Mesendoderm (in vitro differentiated cells): ENCODE data around the gene SCAMP5.

Experiments used
- DNase-seq: peaks from one replicate; pipeline ENCODE4 v3.0.0; 2013
- H2AK5ac ChIP-seq: 2 replicates; pipeline ENCODE4 v1.6.1; 2013; ENCODE audit warnings: low read length, inconsistent platforms
- H2BK120ac ChIP-seq: 2 replicates; pipeline ENCODE4 v1.6.1; 2013; ENCODE audit warnings: low read depth, mild to moderate bottlenecking, low read length, moderate library complexity, mixed read lengths
- H2BK15ac ChIP-seq: replicated peaks from 2 replicates; pipeline ENCODE4 v1.6.1; 2013; ENCODE audit warnings: low read depth, mild to moderate bottlenecking, moderate library complexity
- H2BK5ac ChIP-seq: 2 replicates; pipeline ENCODE4 v1.6.1; 2013; ENCODE audit warnings: low read length, inconsistent platforms
- H3K18ac ChIP-seq: 2 replicates; pipeline ENCODE4 v1.6.1; 2013; ENCODE audit warnings: mild to moderate bottlenecking, low read length, mixed read lengths
- H3K23ac ChIP-seq: one replicate; pipeline ENCODE4 v1.6.1; 2013; ENCODE audit warnings: low read length
- H3K27ac ChIP-seq: 2 replicates; pipeline ENCODE4 v1.5.1; 2013; ENCODE audit warnings: low read depth, mild to moderate bottlenecking, inconsistent platforms, low read length, moderate library complexity
- H3K27me3 ChIP-seq: 2 replicates; pipeline ENCODE4 v1.6.1; 2013; ENCODE audit warnings: low read length, control low read depth, mild to moderate bottlenecking, inconsistent platforms; ENCODE audit not compliant: insufficient read depth, poor library complexity
- H3K36me3 ChIP-seq: 2 replicates; pipeline ENCODE4 v1.6.1; 2013; ENCODE audit warnings: low read length, inconsistent platforms; ENCODE audit not compliant: control insufficient read depth, insufficient read depth
- H3K4ac ChIP-seq: one replicate; pipeline ENCODE4 v1.6.1; 2013; ENCODE audit warnings: low read depth, mild to moderate bottlenecking, low read length, moderate library complexity
- H3K4me1 ChIP-seq: 2 replicates; pipeline ENCODE4 v1.6.1; 2013; ENCODE audit warnings: low read depth, low read length, inconsistent platforms; ENCODE audit not compliant: control insufficient read depth
- H3K4me2 ChIP-seq: 2 replicates; pipeline ENCODE4 v1.6.1; 2013; ENCODE audit warnings: low read length
- H3K4me3 ChIP-seq: 2 replicates; pipeline ENCODE4 v1.5.1; 2013; ENCODE audit warnings: mild to moderate bottlenecking, low read length
- H3K56ac ChIP-seq: one replicate; pipeline ENCODE4 v1.6.1; 2013; ENCODE audit warnings: low read length
- H3K79me1 ChIP-seq: 2 replicates; pipeline ENCODE4 v1.6.1; 2013; ENCODE audit warnings: low read length, inconsistent platforms
- H3K79me2 ChIP-seq: 2 replicates; pipeline ENCODE4 v1.6.1; 2013; ENCODE audit warnings: mild to moderate bottlenecking, low read length; ENCODE audit not compliant: control insufficient read depth, insufficient read depth
- H3K9ac ChIP-seq: 2 replicates; pipeline ENCODE4 v1.6.1; 2013; ENCODE audit warnings: low read length, inconsistent platforms
- H4K5ac ChIP-seq: one replicate; pipeline ENCODE4 v1.6.1; 2013; ENCODE audit warnings: low read length
- H4K8ac ChIP-seq: one replicate; pipeline ENCODE4 v1.6.1; 2013; ENCODE audit warnings: low read depth, mild to moderate bottlenecking, control low read depth, low read length, moderate library complexity
- WGBS: extraction: QIAGEN DNeasy Blood & Tissue Kit; methylation state at CpG from one replicate; pipeline ENCODE4 v1.1.7; 2013; ENCODE audit warnings: low lambda C conversion rate, missing lambda C conversion rate; ENCODE audit not compliant: insufficient coverage; ENCODE audit errors: extremely low coverage; 5-methylcytosine and 5-hydroxymethylcytosine counted together

Gene SCAMP5

DNA sequence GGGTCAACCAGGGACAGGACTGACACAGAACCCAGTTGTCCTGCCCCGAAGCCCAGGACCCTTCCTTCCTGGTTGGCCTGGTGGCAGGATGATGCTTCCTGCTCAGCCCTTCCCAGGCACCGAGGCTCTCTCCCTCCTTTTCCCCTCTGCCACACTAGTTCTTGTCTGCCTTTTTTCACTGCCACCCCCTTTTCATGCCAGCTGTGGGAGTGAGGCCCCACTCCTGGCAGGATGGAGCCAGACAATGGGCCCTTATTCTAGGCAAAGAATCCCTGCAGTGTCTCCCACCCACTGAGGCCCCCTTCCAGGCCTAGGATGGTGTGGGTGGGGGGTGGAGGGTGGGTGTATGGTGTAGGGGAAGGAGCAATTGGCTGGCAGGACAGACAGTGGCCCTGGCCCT, 1.1 kb upstream of the SCAMP5 start:
- Histone ChIP-seq H2AK5ac (no peak overlapping the region), H3K27me3 (peaks cover 2% of the 10 kb centered on the region), H3K4me1 (peaks cover 1% of the 10 kb centered on the region), H3K23ac (no peak overlapping the region), H2BK15ac (no peak overlapping the region), H4K8ac (no peak overlapping the region), H3K18ac (no peak overlapping the region), H3K56ac (no peak overlapping the region), H3K79me1 (no peaks in the 10 kb centered on the region), H3K36me3 (no peaks in the 10 kb centered on the region), H4K5ac (no peak overlapping the region), H2BK5ac (no peak overlapping the region), H2BK120ac (no peak overlapping the region), H3K4me2 (no peak overlapping the region), H3K9ac (no peak overlapping the region), H3K4me3 (no peak overlapping the region), H3K27ac (no peak overlapping the region), H3K4ac (no peak overlapping the region), H3K79me2 (no peaks in the 10 kb centered on the region)
- no CpG with 5 or more reads among the region's 2 CpGs for WGBS
- DNase-seq: no peak

DNA sequence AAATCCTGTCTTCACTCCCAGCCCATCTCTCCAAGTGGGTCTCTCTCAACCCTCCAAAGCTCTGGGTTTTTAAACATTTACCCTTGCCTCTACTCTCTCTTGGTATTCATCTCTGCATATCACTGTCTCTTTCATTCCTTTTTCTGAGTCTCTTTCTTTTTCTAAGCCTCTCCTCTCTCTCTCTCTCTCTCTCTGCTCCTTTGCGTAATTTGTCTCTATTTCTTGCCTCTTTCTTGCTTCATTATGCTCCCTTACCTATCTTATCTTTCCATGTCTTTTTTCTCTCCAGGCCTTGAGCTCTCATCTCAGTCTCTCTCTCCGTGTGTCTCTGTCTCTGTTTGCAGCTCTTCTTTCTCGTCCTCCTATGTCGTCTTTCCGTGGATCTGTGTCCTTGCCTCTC, 678 bp upstream of the SCAMP5 start:
- no peak overlapping the region for H3K4me2 ChIP-seq
- WGBS: no CpG with 5 or more reads among the region's 5 CpGs
- no peaks in the 10 kb centered on the region for H3K36me3 ChIP-seq
- H3K4me1 ChIP-seq: peaks cover 1% of the 10 kb centered on the region
- DNase-seq: no peak
- no peak overlapping the region for H2BK15ac ChIP-seq
- no peak overlapping the region for H3K9ac ChIP-seq
- peaks cover 2% of the 10 kb centered on the region for H3K27me3 ChIP-seq
- H3K23ac ChIP-seq: no peak overlapping the region
- no peak overlapping the region for H3K27ac ChIP-seq
- H3K56ac ChIP-seq: no peak overlapping the region
- H2BK120ac ChIP-seq: no peak overlapping the region
- H4K5ac ChIP-seq: no peak overlapping the region
- H3K79me2 ChIP-seq: no peaks in the 10 kb centered on the region
- no peak overlapping the region for H3K18ac ChIP-seq
- no peak overlapping the region for H2BK5ac ChIP-seq
- no peak overlapping the region for H4K8ac ChIP-seq
- H2AK5ac ChIP-seq: no peak overlapping the region
- no peaks in the 10 kb centered on the region for H3K79me1 ChIP-seq
- no peak overlapping the region for H3K4ac ChIP-seq
- H3K4me3 ChIP-seq: no peak overlapping the region

- Histone ChIP-seq H4K5ac (no peak overlapping the region), H3K4me1 (peaks cover 1% of the 10 kb centered on the region), H2AK5ac (no peak overlapping the region), H3K9ac (peak overlapping the region; percentile 71), H2BK120ac (no peak overlapping the region), H2BK5ac (no peak overlapping the region), H3K27ac (no peak overlapping the region), H4K8ac (no peak overlapping the region), H3K56ac (peak overlapping the region; percentile 92), H3K18ac (no peak overlapping the region), H3K79me1 (no peaks in the 10 kb centered on the region), H3K4me2 (peak overlapping the region; percentile 87), H3K27me3 (peaks cover 2% of the 10 kb centered on the region), H3K79me2 (no peaks in the 10 kb centered on the region), H3K4me3 (peak overlapping the region; percentile 66), H3K4ac (no peak overlapping the region), H3K36me3 (no peaks in the 10 kb centered on the region), H2BK15ac (no peak overlapping the region), H3K23ac (no peak overlapping the region)
- WGBS: no CpG with 5 or more reads among the region's 42 CpGs
- DNase-seq: peak; percentile 40
Measured at GRCh38 chr15:74995779-74996765, 709 bp downstream of the SCAMP5 start.

- peak; percentile 22 for DNase-seq
- Histone ChIP-seq H3K79me1 (no peaks in the 10 kb centered on the region), H2BK120ac (no peak overlapping the region), H3K27ac (no peak overlapping the region), H3K4me3 (no peak overlapping the region), H3K4ac (no peak overlapping the region), H2AK5ac (no peak overlapping the region), H3K36me3 (no peaks in the 10 kb centered on the region), H3K79me2 (no peaks in the 10 kb centered on the region), H3K23ac (no peak overlapping the region), H2BK15ac (no peak overlapping the region), H4K8ac (no peak overlapping the region), H3K9ac (no peak overlapping the region), H4K5ac (no peak overlapping the region), H2BK5ac (no peak overlapping the region), H3K4me1 (peaks cover 1% of the 10 kb centered on the region), H3K18ac (no peak overlapping the region), H3K4me2 (no peak overlapping the region), H3K56ac (no peak overlapping the region), H3K27me3 (peaks cover 2% of the 10 kb centered on the region)
- no CpG with 5 or more reads among the region's 4 CpGs for WGBS
Measured at GRCh38 chr15:74997141-74997540, 1.8 kb downstream of the SCAMP5 start.

- Histone ChIP-seq H3K18ac (no peak overlapping the region), H3K27me3 (peaks cover 2% of the 10 kb centered on the region), H3K23ac (no peak overlapping the region), H3K9ac (no peak overlapping the region), H3K4me1 (peaks cover 1% of the 10 kb centered on the region), H3K79me2 (no peaks in the 10 kb centered on the region), H4K8ac (no peak overlapping the region), H3K4ac (no peak overlapping the region), H2BK15ac (no peak overlapping the region), H3K4me3 (no peak overlapping the region), H3K27ac (no peak overlapping the region), H2BK120ac (no peak overlapping the region), H2BK5ac (no peak overlapping the region), H3K56ac (no peak overlapping the region), H3K79me1 (no peaks in the 10 kb centered on the region), H3K36me3 (no peaks in the 10 kb centered on the region), H3K4me2 (no peak overlapping the region), H2AK5ac (no peak overlapping the region), H4K5ac (no peak overlapping the region)
- no CpG with 5 or more reads among the region's 2 CpGs for WGBS
- DNase-seq: no peak
Measured at GRCh38 chr15:74997543-74997942, 2.2 kb downstream of the SCAMP5 start.
